HL-60 (cell line): ENCODE data around the gene CASP5.

ENCODE experiments used
- DNase-seq, 2 experiments: peaks; one replicate each; pipeline ENCODE4 v3.0.0-alpha.2; 2010 to 2020; ENCODE audit warnings: low read depth in 1 of 2, low spot score in 1 of 2
- H3K27ac ChIP-seq: fragments of 250-450 bp; sonication (Bioruptor Pico); replicated peaks from 2 replicates; pipeline ENCODE4 v1.5.1; 2020; ENCODE audit warnings: mild to moderate bottlenecking, moderate library complexity
- H3K27me3 ChIP-seq: fragments of 250-450 bp; sonication (Bioruptor Pico); 2 replicates; pipeline ENCODE4 v1.5.1; 2021; ENCODE audit warnings: mild to moderate bottlenecking, moderate library complexity; ENCODE audit not compliant: insufficient read depth, poor library complexity, severe bottlenecking
- H3K4me3 ChIP-seq: replicated peaks from 2 replicates; pipeline ENCODE4 v1.5.1; 2011; ENCODE audit warnings: mild to moderate bottlenecking, control low read depth, low read length; ENCODE audit not compliant: insufficient read depth
- GABPA ChIP-seq: IDR thresholded peaks from 2 replicates; pipeline ENCODE4 v1.6.1; 2012; ENCODE audit warnings: low read depth
- POLR2AphosphoS5 ChIP-seq: IDR thresholded peaks from 2 replicates; pipeline ENCODE4 v1.6.1; 2012; ENCODE audit warnings: low read depth
- SPI1 ChIP-seq: IDR thresholded peaks from 2 replicates; pipeline ENCODE4 v1.6.1; 2012; ENCODE audit warnings: low read depth, mild to moderate bottlenecking, borderline replicate concordance
- TF ChIP-seq, protein P1 (sequence below): IDR thresholded peaks from 2 replicates; pipeline ENCODE4 v1.6.1; 2012; ENCODE audit warnings: low read depth; ENCODE audit not compliant: insufficient replicate concordance
- TF ChIP-seq, protein P2 (sequence below): IDR thresholded peaks from one replicate; pipeline ENCODE4 v1.5.1; 2011; ENCODE audit warnings: low read length, control low read depth, inconsistent platforms; ENCODE audit not compliant: insufficient read depth

CASP5 gene

DNA sequence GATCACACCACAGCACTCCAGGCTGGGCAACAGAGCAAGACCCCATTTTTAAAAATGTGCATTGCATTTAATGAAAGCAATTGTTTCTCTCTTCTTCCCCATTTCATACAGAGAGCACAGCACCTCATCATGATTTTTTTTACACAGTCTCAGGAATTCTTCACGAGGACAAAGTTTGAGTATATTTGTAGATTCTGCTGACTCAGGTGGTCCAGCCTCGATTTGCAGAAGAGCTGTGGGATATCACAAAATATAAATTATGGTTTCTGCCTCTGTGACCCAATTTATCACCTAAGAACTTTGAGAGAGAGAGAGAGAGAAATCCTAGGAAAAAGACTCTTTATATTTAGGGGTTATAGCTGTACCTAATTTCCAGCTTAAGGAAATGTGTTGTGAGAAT is 19.8 kb downstream of the CASP5 start:
- H3K27me3 ChIP-seq = no peaks in the 10 kb centered on the region
- TF ChIP-seq POLR2AphosphoS5 (no peak), GABPA (no peak), SPI1 (no peak)
- TF ChIP-seq, protein P1, sequence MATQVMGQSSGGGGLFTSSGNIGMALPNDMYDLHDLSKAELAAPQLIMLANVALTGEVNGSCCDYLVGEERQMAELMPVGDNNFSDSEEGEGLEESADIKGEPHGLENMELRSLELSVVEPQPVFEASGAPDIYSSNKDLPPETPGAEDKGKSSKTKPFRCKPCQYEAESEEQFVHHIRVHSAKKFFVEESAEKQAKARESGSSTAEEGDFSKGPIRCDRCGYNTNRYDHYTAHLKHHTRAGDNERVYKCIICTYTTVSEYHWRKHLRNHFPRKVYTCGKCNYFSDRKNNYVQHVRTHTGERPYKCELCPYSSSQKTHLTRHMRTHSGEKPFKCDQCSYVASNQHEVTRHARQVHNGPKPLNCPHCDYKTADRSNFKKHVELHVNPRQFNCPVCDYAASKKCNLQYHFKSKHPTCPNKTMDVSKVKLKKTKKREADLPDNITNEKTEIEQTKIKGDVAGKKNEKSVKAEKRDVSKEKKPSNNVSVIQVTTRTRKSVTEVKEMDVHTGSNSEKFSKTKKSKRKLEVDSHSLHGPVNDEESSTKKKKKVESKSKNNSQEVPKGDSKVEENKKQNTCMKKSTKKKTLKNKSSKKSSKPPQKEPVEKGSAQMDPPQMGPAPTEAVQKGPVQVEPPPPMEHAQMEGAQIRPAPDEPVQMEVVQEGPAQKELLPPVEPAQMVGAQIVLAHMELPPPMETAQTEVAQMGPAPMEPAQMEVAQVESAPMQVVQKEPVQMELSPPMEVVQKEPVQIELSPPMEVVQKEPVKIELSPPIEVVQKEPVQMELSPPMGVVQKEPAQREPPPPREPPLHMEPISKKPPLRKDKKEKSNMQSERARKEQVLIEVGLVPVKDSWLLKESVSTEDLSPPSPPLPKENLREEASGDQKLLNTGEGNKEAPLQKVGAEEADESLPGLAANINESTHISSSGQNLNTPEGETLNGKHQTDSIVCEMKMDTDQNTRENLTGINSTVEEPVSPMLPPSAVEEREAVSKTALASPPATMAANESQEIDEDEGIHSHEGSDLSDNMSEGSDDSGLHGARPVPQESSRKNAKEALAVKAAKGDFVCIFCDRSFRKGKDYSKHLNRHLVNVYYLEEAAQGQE = no peak
- TF ChIP-seq, protein P2, sequence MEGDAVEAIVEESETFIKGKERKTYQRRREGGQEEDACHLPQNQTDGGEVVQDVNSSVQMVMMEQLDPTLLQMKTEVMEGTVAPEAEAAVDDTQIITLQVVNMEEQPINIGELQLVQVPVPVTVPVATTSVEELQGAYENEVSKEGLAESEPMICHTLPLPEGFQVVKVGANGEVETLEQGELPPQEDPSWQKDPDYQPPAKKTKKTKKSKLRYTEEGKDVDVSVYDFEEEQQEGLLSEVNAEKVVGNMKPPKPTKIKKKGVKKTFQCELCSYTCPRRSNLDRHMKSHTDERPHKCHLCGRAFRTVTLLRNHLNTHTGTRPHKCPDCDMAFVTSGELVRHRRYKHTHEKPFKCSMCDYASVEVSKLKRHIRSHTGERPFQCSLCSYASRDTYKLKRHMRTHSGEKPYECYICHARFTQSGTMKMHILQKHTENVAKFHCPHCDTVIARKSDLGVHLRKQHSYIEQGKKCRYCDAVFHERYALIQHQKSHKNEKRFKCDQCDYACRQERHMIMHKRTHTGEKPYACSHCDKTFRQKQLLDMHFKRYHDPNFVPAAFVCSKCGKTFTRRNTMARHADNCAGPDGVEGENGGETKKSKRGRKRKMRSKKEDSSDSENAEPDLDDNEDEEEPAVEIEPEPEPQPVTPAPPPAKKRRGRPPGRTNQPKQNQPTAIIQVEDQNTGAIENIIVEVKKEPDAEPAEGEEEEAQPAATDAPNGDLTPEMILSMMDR = no peak
- DNase-seq = no peak
- H3K27ac ChIP-seq = no peak overlapping the region
- H3K4me3 ChIP-seq = no peak overlapping the region

DNA sequence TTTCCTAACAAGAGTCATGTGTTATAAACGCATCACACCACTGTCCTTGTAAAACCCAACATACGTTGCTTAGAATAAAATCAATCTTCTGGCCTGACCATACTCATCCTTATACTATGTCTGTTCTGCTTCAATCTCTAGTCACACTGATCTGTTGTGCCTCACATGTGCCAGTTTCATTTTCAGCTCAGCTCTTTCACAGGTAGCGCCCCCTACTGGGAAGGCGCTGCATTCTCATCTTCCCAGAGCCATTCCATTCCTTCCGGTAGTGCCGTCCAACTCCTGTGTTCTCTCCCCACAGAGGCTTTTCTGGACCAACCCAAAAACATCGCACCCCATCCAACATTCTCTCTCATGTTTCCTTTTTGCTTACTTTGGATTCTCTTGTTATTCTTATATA is 22.2 kb downstream of the CASP5 start:
- TF ChIP-seq, protein P2 = no peak
- TF ChIP-seq POLR2AphosphoS5 (no peak), SPI1 (no peak), GABPA (no peak)
- TF ChIP-seq, protein P1 = no peak
- DNase-seq = peak in 1 of 2 experiments; percentile 3
- Histone ChIP-seq H3K27me3 (no peaks in the 10 kb centered on the region), H3K4me3 (no peak overlapping the region), H3K27ac (no peak overlapping the region)

DNA sequence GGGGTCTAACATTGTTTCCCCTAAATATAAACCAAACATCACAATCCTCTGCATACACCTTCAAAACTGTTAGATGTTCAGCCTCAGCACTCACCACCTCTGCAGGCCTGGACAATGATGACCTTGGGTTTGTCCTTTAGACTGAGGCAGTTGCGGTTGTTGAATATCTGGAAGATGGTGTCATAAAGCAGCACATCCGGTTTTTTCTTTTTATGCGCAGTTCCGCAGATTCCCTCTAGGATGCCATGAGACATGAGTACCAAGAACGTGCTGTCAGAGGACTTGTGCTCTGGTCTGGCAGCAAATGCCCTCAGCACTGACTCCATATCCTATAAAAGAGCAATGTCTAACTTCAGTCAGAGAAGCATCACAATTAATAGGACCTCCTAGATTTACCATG is 22.8 kb downstream of the CASP5 start:
- TF ChIP-seq SPI1 = no peak
- no peak for TF ChIP-seq POLR2AphosphoS5
- no peak for TF ChIP-seq GABPA
- TF ChIP-seq, protein P1 = no peak
- TF ChIP-seq, protein P2 = no peak
- Histone ChIP-seq H3K27me3 (no peaks in the 10 kb centered on the region), H3K4me3 (no peak overlapping the region), H3K27ac (no peak overlapping the region)
- no peak for DNase-seq
